Neutrophil (primary cell): Measurements from ENCODE around the gene FTCDNL1.

Source experiments
- H3K27ac ChIP-seq: fragments of 200-600 bp; sonication (generic); 2 replicates; pipeline ENCODE4 v1.5.1; 2016; ENCODE audit warnings: mild to moderate bottlenecking, moderate library complexity
- H3K27me3 ChIP-seq: fragments of 200-600 bp; sonication (generic); 2 replicates; pipeline ENCODE4 v1.6.0; 2016; ENCODE audit warnings: mild to moderate bottlenecking
- H3K36me3 ChIP-seq: fragments of 200-600 bp; sonication (generic); 2 replicates; pipeline ENCODE4 v1.5.1; 2017
- H3K4me1 ChIP-seq, 2 experiments: fragments of 200-600 bp in 1 of 2; sonication (generic) in 1 of 2; 1 replicate in 1 of 2; 2 replicates in 1 of 2; pipeline versions ENCODE4 v1.5.1 to v1.6.1; 2013 to 2016; ENCODE audit warnings: low read depth in 1 of 2, low read length in 1 of 2, mild to moderate bottlenecking in 1 of 2, moderate library complexity in 1 of 2; ENCODE audit not compliant: control insufficient read depth in 1 of 2, insufficient read depth in 1 of 2
- H3K4me3 ChIP-seq, 2 experiments: fragments of 200-600 bp in 1 of 2; sonication (generic) in 1 of 2; 1 replicate in 1 of 2; 2 replicates in 1 of 2; pipeline ENCODE4 v1.5.1; 2013 to 2016; ENCODE audit warnings: low read depth in 1 of 2, low read length in 1 of 2, mild to moderate bottlenecking in 1 of 2, moderate library complexity in 1 of 2
- H3K9me3 ChIP-seq: fragments of 200-600 bp; sonication (generic); 2 replicates; pipeline ENCODE4 v1.5.1; 2016
- CTCF ChIP-seq: fragments of 200-600 bp; sonication (generic); IDR thresholded peaks from 2 replicates; pipeline ENCODE4 v1.5.1; 2016; ENCODE audit warnings: antibody characterized with exemption

The FTCDNL1 gene

GRCh38 chr2:199734011-199734410 is 117.0 kb downstream of the FTCDNL1 start:
- H3K9me3 ChIP-seq = no peaks in the 10 kb centered on the region
- no peak overlapping the region for H3K27ac ChIP-seq
- H3K4me1 ChIP-seq = peaks cover 6 to 8% of the 10 kb centered on the region in 2 experiments
- no peak overlapping the region for H3K4me3 ChIP-seq
- no peak for TF ChIP-seq CTCF
- no peaks in the 10 kb centered on the region for H3K36me3 ChIP-seq
- no peaks in the 10 kb centered on the region for H3K27me3 ChIP-seq

- TF ChIP-seq CTCF = no peak
- Histone ChIP-seq H3K4me3 (no peak overlapping the region), H3K9me3 (no peaks in the 10 kb centered on the region), H3K27ac (no peak overlapping the region), H3K4me1 (no peaks in the 10 kb centered on the region), H3K36me3 (no peaks in the 10 kb centered on the region), H3K27me3 (no peaks in the 10 kb centered on the region)
Observed at GRCh38 chr2:199727801-199728200, 123.2 kb downstream of the FTCDNL1 start.

- no peaks in the 10 kb centered on the region for H3K27me3 ChIP-seq
- H3K27ac ChIP-seq = no peak overlapping the region
- TF ChIP-seq CTCF = no peak
- no peaks in the 10 kb centered on the region for H3K4me1 ChIP-seq
- H3K4me3 ChIP-seq = no peak overlapping the region
- H3K9me3 ChIP-seq = no peaks in the 10 kb centered on the region
- no peaks in the 10 kb centered on the region for H3K36me3 ChIP-seq
Observed at GRCh38 chr2:199727306-199727705, 123.7 kb downstream of the FTCDNL1 start.

- no peak for TF ChIP-seq CTCF
- no peaks in the 10 kb centered on the region for H3K27me3 ChIP-seq
- no peaks in the 10 kb centered on the region for H3K9me3 ChIP-seq
- H3K4me1 ChIP-seq = no peaks in the 10 kb centered on the region
- no peak overlapping the region for H3K4me3 ChIP-seq
- no peak overlapping the region for H3K27ac ChIP-seq
- no peaks in the 10 kb centered on the region for H3K36me3 ChIP-seq
Observed at GRCh38 chr2:199718074-199718473, 132.9 kb downstream of the FTCDNL1 start.

GRCh38 chr2:199717587-199717907 is 133.4 kb downstream of the FTCDNL1 start:
- Histone ChIP-seq H3K4me1 (no peaks in the 10 kb centered on the region), H3K36me3 (no peaks in the 10 kb centered on the region), H3K27ac (no peak overlapping the region), H3K4me3 (no peak overlapping the region), H3K27me3 (no peaks in the 10 kb centered on the region), H3K9me3 (no peaks in the 10 kb centered on the region)
- no peak for TF ChIP-seq CTCF
